ENCODE results near the gene BCL2L12. TPM values are rescaled to one million over a fixed set of nuclear protein-coding genes. Genes with fewer than 3 reads are reported as not detected.

BCL2L12 gene
- total and polyA plus RNA-seq, 2 of the 13 experiments (the other 11 are each of a cell fraction or from before 2014, with no cell fraction given) = 26.8 to 40.8 TPM

DNA sequence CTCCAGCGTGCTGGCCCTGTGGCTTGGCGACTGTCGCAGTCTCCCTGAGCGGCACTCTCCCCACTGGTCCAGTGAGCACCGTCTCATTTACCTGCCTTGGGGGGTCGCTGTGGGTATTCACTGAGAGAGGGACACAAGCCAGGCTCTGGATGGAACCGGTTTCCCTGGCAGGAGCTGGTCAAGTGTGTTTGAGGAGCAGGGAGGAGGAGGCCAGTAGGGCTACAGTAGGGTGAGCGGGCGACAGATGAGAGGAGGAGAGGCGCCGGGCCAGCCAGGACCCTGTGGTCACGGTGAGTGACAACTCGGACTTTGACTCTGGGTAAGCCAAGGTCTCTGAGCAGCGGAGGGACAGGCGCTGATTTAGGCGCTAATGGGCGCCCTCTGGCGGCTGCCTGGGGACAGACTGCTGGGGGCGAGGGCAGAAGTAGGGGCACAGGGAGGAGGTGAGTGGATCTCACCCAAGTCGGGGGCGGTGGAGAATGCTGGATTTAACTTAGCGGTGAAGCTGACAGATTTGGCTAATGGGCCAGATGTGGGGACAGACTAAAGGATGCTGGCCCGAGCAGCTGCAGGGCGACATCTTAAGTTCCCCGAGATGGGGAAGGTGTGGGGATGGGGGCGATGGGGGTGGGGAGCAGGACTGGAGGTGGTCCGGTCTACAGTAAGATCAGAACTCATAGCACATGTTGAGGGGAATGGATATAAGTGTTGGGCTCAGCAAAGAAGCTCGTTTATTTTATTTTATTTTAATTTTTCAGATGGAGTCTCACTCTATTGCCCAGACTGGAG, 6.6 kb downstream of the BCL2L12 start (continued):
- TF ChIP-seq DNMT3B (CRISPR knock-in tag; conservative IDR thresholded peaks at IDR 0.05) (no peak), FOSL1 (CRISPR knock-in tag; IDR thresholded peaks at IDR 0.05; ENCODE audit: borderline replicate concordance) (no peak), ZNF367 (CRISPR knock-in tag; IDR thresholded peaks at IDR 0.05; ENCODE audit: borderline replicate concordance) (no peak), JARID2 (CRISPR knock-in tag; IDR thresholded peaks at IDR 0.05; ENCODE audit: insufficient replicate concordance) (peak; percentile 69), SAP130 (CRISPR knock-in tag; IDR thresholded peaks at IDR 0.05; ENCODE audit: low read depth) (peak; percentile 90), GTF2F1 (IDR thresholded peaks at IDR 0.05; ENCODE audit: low read length) (no peak), ZNF441 (CRISPR knock-in tag; IDR thresholded peaks at IDR 0.05; ENCODE audit: borderline replicate concordance) (peak; percentile 73), ZNF768 (CRISPR knock-in tag; IDR thresholded peaks at IDR 0.05) (peak; percentile 83), CBX2 (IDR thresholded peaks at IDR 0.05; ENCODE audit: low read depth, low read length) (no peak), CBX2 (CRISPR knock-in tag; IDR thresholded peaks at IDR 0.05; ENCODE audit: low read depth) (no peak), MAFF (IDR thresholded peaks at IDR 0.05; ENCODE audit: low read depth, low read length) (no peak), REL (CRISPR knock-in tag; conservative IDR thresholded peaks at IDR 0.05) (0 out of 2 replicates have a peak, but pooled peaks have one; percentile 53), ZNF598 (CRISPR knock-in tag; IDR thresholded peaks at IDR 0.05; ENCODE audit: borderline replicate concordance) (peak; percentile 81; the same call in 1 of the 2 replicates), CEBPB (IDR thresholded peaks at IDR 0.05; ENCODE audit: borderline replicate concordance, low read depth, low read length) (no peak), FOSL2 (CRISPR knock-in tag; IDR thresholded peaks at IDR 0.05) (peak; percentile 43; the same call in 1 of the 2 replicates)
- TF ChIP-seq, protein P1, sequence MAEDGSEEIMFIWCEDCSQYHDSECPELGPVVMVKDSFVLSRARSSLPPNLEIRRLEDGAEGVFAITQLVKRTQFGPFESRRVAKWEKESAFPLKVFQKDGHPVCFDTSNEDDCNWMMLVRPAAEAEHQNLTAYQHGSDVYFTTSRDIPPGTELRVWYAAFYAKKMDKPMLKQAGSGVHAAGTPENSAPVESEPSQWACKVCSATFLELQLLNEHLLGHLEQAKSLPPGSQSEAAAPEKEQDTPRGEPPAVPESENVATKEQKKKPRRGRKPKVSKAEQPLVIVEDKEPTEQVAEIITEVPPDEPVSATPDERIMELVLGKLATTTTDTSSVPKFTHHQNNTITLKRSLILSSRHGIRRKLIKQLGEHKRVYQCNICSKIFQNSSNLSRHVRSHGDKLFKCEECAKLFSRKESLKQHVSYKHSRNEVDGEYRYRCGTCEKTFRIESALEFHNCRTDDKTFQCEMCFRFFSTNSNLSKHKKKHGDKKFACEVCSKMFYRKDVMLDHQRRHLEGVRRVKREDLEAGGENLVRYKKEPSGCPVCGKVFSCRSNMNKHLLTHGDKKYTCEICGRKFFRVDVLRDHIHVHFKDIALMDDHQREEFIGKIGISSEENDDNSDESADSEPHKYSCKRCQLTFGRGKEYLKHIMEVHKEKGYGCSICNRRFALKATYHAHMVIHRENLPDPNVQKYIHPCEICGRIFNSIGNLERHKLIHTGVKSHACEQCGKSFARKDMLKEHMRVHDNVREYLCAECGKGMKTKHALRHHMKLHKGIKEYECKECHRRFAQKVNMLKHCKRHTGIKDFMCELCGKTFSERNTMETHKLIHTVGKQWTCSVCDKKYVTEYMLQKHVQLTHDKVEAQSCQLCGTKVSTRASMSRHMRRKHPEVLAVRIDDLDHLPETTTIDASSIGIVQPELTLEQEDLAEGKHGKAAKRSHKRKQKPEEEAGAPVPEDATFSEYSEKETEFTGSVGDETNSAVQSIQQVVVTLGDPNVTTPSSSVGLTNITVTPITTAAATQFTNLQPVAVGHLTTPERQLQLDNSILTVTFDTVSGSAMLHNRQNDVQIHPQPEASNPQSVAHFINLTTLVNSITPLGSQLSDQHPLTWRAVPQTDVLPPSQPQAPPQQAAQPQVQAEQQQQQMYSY (CRISPR knock-in tag; IDR thresholded peaks at IDR 0.05) = 0 out of 2 replicates have a peak, but pooled peaks have one; percentile 36
- TF ChIP-seq, protein P2, sequence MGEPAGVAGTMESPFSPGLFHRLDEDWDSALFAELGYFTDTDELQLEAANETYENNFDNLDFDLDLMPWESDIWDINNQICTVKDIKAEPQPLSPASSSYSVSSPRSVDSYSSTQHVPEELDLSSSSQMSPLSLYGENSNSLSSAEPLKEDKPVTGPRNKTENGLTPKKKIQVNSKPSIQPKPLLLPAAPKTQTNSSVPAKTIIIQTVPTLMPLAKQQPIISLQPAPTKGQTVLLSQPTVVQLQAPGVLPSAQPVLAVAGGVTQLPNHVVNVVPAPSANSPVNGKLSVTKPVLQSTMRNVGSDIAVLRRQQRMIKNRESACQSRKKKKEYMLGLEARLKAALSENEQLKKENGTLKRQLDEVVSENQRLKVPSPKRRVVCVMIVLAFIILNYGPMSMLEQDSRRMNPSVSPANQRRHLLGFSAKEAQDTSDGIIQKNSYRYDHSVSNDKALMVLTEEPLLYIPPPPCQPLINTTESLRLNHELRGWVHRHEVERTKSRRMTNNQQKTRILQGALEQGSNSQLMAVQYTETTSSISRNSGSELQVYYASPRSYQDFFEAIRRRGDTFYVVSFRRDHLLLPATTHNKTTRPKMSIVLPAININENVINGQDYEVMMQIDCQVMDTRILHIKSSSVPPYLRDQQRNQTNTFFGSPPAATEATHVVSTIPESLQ (CRISPR knock-in tag; conservative IDR thresholded peaks at IDR 0.05) = no peak; the same call in 1 of the 2 replicates
- TF ChIP-seq, protein P3, sequence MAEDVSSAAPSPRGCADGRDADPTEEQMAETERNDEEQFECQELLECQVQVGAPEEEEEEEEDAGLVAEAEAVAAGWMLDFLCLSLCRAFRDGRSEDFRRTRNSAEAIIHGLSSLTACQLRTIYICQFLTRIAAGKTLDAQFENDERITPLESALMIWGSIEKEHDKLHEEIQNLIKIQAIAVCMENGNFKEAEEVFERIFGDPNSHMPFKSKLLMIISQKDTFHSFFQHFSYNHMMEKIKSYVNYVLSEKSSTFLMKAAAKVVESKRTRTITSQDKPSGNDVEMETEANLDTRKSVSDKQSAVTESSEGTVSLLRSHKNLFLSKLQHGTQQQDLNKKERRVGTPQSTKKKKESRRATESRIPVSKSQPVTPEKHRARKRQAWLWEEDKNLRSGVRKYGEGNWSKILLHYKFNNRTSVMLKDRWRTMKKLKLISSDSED (CRISPR knock-in tag; IDR thresholded peaks at IDR 0.05) = no peak
- TF ChIP-seq, protein P4, sequence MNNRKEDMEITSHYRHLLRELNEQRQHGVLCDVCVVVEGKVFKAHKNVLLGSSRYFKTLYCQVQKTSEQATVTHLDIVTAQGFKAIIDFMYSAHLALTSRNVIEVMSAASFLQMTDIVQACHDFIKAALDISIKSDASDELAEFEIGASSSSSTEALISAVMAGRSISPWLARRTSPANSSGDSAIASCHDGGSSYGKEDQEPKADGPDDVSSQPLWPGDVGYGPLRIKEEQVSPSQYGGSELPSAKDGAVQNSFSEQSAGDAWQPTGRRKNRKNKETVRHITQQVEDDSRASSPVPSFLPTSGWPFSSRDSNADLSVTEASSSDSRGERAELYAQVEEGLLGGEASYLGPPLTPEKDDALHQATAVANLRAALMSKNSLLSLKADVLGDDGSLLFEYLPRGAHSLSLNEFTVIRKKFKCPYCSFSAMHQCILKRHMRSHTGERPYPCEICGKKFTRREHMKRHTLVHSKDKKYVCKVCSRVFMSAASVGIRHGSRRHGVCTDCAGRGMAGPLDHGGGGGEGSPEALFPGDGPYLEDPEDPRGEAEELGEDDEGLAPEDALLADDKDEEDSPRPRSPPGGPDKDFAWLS (CRISPR knock-in tag; IDR thresholded peaks at IDR 0.05; ENCODE audit: borderline replicate concordance) = no peak

Measured in HepG2 (cell line).